K562 (cell line): Measurements from ENCODE around the gene NBEAL1. TPM values are rescaled to one million over a fixed set of nuclear protein-coding genes. Genes with fewer than 3 reads are reported as not detected.

Source experiments
- ARID4B ChIP-seq: sonication (generic); formaldehyde crosslinking; IDR thresholded peaks from 2 replicates; pipeline ENCODE4 v1.8.0; 2022; ENCODE audit warnings: mild to moderate bottlenecking, missing genetic modification reagents
- ATF7 ChIP-seq: fragments of 450-650 bp; IDR thresholded peaks from 2 replicates; pipeline ENCODE4 v1.7.1; 2014; ENCODE audit warnings: mild to moderate bottlenecking, moderate library complexity
- BHLHE40 ChIP-seq: IDR thresholded peaks from 2 replicates; pipeline ENCODE4 v1.6.1; 2011; ENCODE audit warnings: low read length, improper control_type of control experiment
- C11orf30 ChIP-seq: fragments of 450-650 bp; IDR thresholded peaks from 2 replicates; pipeline ENCODE4 v1.6.1; 2016; ENCODE audit warnings: low read depth, mild to moderate bottlenecking
- CBX3 ChIP-seq, 2 experiments: IDR thresholded peaks; 1 replicate in 1 of 2; 2 replicates in 1 of 2; pipeline ENCODE4 v1.6.1; 2012; ENCODE audit warnings: inconsistent platforms in 2 of 2, low read length in 2 of 2, borderline replicate concordance in 1 of 2, control low read depth in 1 of 2
- ELK3 ChIP-seq: fragments of 450-650 bp; formaldehyde crosslinking; IDR thresholded peaks from 2 replicates; pipeline ENCODE4 v1.4.0; 2020; ENCODE audit warnings: mild to moderate bottlenecking
- FOXA3 ChIP-seq, 2 experiments: fragments of 450-650 bp in 1 of 2; sonication (generic) in 1 of 2; formaldehyde crosslinking; IDR thresholded peaks in 1 of 2; conservative IDR thresholded peaks in 1 of 2; 2 replicates each; pipeline versions ENCODE4 v1.4.0 to v1.8.0; 2020 to 2022; ENCODE audit warnings: mild to moderate bottlenecking in 2 of 2, missing genetic modification reagents in 1 of 2
- GTF2B ChIP-seq: IDR thresholded peaks from 2 replicates; pipeline ENCODE4 v1.6.1; 2011; ENCODE audit not compliant: insufficient read length; ENCODE audit errors: extremely low read depth
- IRF2 ChIP-seq: sonication (generic); formaldehyde crosslinking; IDR thresholded peaks from 2 replicates; pipeline ENCODE4 v1.8.1; 2022; ENCODE audit warnings: mild to moderate bottlenecking, missing genetic modification reagents
- RFX7 ChIP-seq: fragments of 250-450 bp; sonication (Bioruptor Pico); IDR thresholded peaks from 2 replicates; pipeline ENCODE4 v1.5.1; 2021; ENCODE audit warnings: mild to moderate bottlenecking
- THAP7 ChIP-seq: fragments of 250-450 bp; sonication (Bioruptor Pico); IDR thresholded peaks from 2 replicates; pipeline ENCODE4 v1.5.0; 2021
- TRIM24 ChIP-seq, 2 experiments: fragments of 450-650 bp; IDR thresholded peaks; 2 replicates each; pipeline ENCODE4 v1.6.1; 2016
- ZNF232 ChIP-seq: sonication (generic); formaldehyde crosslinking; IDR thresholded peaks from 2 replicates; pipeline ENCODE4 v1.8.0; 2022; ENCODE audit warnings: mild to moderate bottlenecking, missing genetic modification reagents
- ZNF740 ChIP-seq, 3 experiments: fragments of 200-800 bp in 1 of 3; sonication (Bioruptor generic) in 1 of 3; sonication (generic) in 1 of 3; formaldehyde crosslinking in 1 of 3; IDR thresholded peaks; 2 replicates each; pipeline versions ENCODE4 v1.6.1 to v1.8.0; 2016 to 2022; ENCODE audit warnings: mild to moderate bottlenecking in 2 of 3, missing compliant biosample characterization in 2 of 3, missing genetic modification characterization in 2 of 3, missing genetic modification reagents in 1 of 3
- ZNF830 ChIP-seq: fragments of 250-450 bp; sonication (Bioruptor Pico); IDR thresholded peaks from 2 replicates; pipeline ENCODE4 v1.5.0; 2021; ENCODE audit warnings: mild to moderate bottlenecking
- polyA plus RNA-seq, 8 experiments: library from polyadenylated mRNA; depleted of rRNA in 4 of 8; stranded (reverse) in 5 of 8; unstranded in 3 of 8; fragments of >200 nt; fragmentation: Nextera tagmentation in 2 of 8; fragmentation: Illumina TruSeq in 1 of 8; extraction: Ambion mirVana in 2 of 8; extraction: Trizol in 1 of 8; gene quantifications; 2 replicates each; pipeline versions ENCODE4 v1.2.1 to v1.2.3, GENCODE V29; 2011 to 2014; ENCODE audit warnings: inconsistent platforms in 1 of 8, missing spikeins in 1 of 8
- total RNA-seq, 7 experiments: library from RNA; depleted of rRNA in 6 of 7; stranded (reverse); fragments of >200 nt in 6 of 7; fragmentation: Illumina TruSeq in 2 of 7; extraction: Trizol in 2 of 7; gene quantifications; 2 replicates each; pipeline versions ENCODE4 v1.2.1 to v1.2.3, GENCODE V29; 2011 to 2021; ENCODE audit warnings: low replicate concordance in 1 of 7
- TF ChIP-seq, protein P1 (sequence below): fragments of 450-650 bp; IDR thresholded peaks from 2 replicates; pipeline ENCODE4 v1.6.1; 2016; ENCODE audit warnings: borderline replicate concordance

NBEAL1 gene
- total and polyA plus RNA-seq, 9 of the 15 experiments (the other 6 are each of a cell fraction or from before 2014, with no cell fraction given), result 2.1 to 13.5 (median 7.3) TPM

GRCh38 chr2:203238704-203239526 lies 224.2 kb downstream of the NBEAL1 start, which contains the start of gene CYP20A1 (continued):
- TF ChIP-seq, protein P1, sequence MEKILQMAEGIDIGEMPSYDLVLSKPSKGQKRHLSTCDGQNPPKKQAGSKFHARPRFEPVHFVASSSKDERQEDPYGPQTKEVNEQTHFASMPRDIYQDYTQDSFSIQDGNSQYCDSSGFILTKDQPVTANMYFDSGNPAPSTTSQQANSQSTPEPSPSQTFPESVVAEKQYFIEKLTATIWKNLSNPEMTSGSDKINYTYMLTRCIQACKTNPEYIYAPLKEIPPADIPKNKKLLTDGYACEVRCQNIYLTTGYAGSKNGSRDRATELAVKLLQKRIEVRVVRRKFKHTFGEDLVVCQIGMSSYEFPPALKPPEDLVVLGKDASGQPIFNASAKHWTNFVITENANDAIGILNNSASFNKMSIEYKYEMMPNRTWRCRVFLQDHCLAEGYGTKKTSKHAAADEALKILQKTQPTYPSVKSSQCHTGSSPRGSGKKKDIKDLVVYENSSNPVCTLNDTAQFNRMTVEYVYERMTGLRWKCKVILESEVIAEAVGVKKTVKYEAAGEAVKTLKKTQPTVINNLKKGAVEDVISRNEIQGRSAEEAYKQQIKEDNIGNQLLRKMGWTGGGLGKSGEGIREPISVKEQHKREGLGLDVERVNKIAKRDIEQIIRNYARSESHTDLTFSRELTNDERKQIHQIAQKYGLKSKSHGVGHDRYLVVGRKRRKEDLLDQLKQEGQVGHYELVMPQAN, result peak; percentile 38; the same call in 1 of the 2 replicates
- no peak for TF ChIP-seq ZNF830 (CRISPR knock-in tag)
- TF ChIP-seq FOXA3 (CRISPR knock-in tag; conservative IDR thresholded peaks at IDR 0.05 in 1 of 2, IDR thresholded peaks at IDR 0.05 in 1 of 2), result no peak
- peak; percentile 52; the same call in 1 of the 2 replicates for TF ChIP-seq C11orf30
- peak in 1 of 2 experiments; percentile 53; a peak in 2 of 3 replicates for TF ChIP-seq CBX3 (IDR thresholded peaks at IDR 0.05; ENCODE audit: borderline replicate concordance in 1 of 2, low read length in 2 of 2)
- TF ChIP-seq RFX7, result no peak
- TF ChIP-seq ZNF232, result no peak
- no peak for TF ChIP-seq IRF2 (CRISPR knock-in tag)
- no peak for TF ChIP-seq THAP7 (CRISPR knock-in tag)
- TF ChIP-seq ELK3 (CRISPR knock-in tag), result no peak
- TF ChIP-seq GTF2B, result no peak
- TF ChIP-seq ZNF740 (CRISPR knock-in tag; IDR thresholded peaks at IDR 0.05), result peak; percentile 40; the same call in 1 of the 2 replicates
- TF ChIP-seq ZNF740 (tag; IDR thresholded peaks at IDR 0.05), result no peak
- TF ChIP-seq BHLHE40, result peak; percentile 92
- peak; percentile 71 for TF ChIP-seq ATF7
- peak in 1 of 2 experiments; percentile 49; a peak in 1 of 4 replicates for TF ChIP-seq TRIM24 (IDR thresholded peaks at IDR 0.05)
- TF ChIP-seq ARID4B (CRISPR knock-in tag), result peak; percentile 46; the same call in 1 of the 2 replicates
